Measurements from ENCODE around the gene HECTD2.

Gene HECTD2

GRCh38 chr10:91416339-91416855 lies 6.3 kb downstream of the HECTD2 start:
- DNase-seq (ENCODE audit: extremely low read depth, insufficient read length) = no peak
- Histone ChIP-seq H3K4me3 (replicated peaks; ENCODE audit: low read depth, low read length) (no peak overlapping the region), H3K36me3 (ENCODE audit: control insufficient read depth, insufficient read depth, low read length) (no peaks in the 10 kb centered on the region), H3K27me3 (replicated peaks; ENCODE audit: control insufficient read depth, insufficient read depth, low read length) (no peaks in the 10 kb centered on the region; the same call in 1 of the 2 replicates)
- no peak for TF ChIP-seq CTCF (IDR thresholded peaks at IDR 0.05; ENCODE audit: insufficient read depth, low read length, poor library complexity, severe bottlenecking)

GRCh38 chr10:91418416-91418815 lies 8.3 kb downstream of the HECTD2 start:
- Histone ChIP-seq H3K4me3 (replicated peaks; ENCODE audit: low read depth, low read length) (no peak overlapping the region), H3K36me3 (ENCODE audit: control insufficient read depth, insufficient read depth, low read length) (no peaks in the 10 kb centered on the region), H3K27me3 (replicated peaks; ENCODE audit: control insufficient read depth, insufficient read depth, low read length) (no peaks in the 10 kb centered on the region)
- no peak for DNase-seq (ENCODE audit: extremely low read depth, insufficient read length)
- TF ChIP-seq CTCF (IDR thresholded peaks at IDR 0.05; ENCODE audit: insufficient read depth, low read length, poor library complexity, severe bottlenecking) = no peak

GRCh38 chr10:91420868-91421267 lies 10.7 kb downstream of the HECTD2 start:
- no peak overlapping the region for H3K4me3 ChIP-seq (replicated peaks; ENCODE audit: low read depth, low read length)
- DNase-seq (ENCODE audit: extremely low read depth, insufficient read length) = no peak
- H3K27me3 ChIP-seq (replicated peaks; ENCODE audit: control insufficient read depth, insufficient read depth, low read length) = no peaks in the 10 kb centered on the region
- TF ChIP-seq CTCF (IDR thresholded peaks at IDR 0.05; ENCODE audit: insufficient read depth, low read length, poor library complexity, severe bottlenecking) = no peak
- H3K36me3 ChIP-seq (ENCODE audit: control insufficient read depth, insufficient read depth, low read length) = no peaks in the 10 kb centered on the region

GRCh38 chr10:91422915-91423314 lies 12.8 kb downstream of the HECTD2 start:
- no peak for TF ChIP-seq CTCF (IDR thresholded peaks at IDR 0.05; ENCODE audit: insufficient read depth, low read length, poor library complexity, severe bottlenecking)
- no peak overlapping the region for H3K4me3 ChIP-seq (replicated peaks; ENCODE audit: low read depth, low read length)
- no peaks in the 10 kb centered on the region for H3K27me3 ChIP-seq (replicated peaks; ENCODE audit: control insufficient read depth, insufficient read depth, low read length)
- no peaks in the 10 kb centered on the region for H3K36me3 ChIP-seq (ENCODE audit: control insufficient read depth, insufficient read depth, low read length)
- no peak for DNase-seq (ENCODE audit: extremely low read depth, insufficient read length)

GRCh38 chr10:91424016-91424415 lies 13.9 kb downstream of the HECTD2 start:
- Histone ChIP-seq H3K27me3 (replicated peaks; ENCODE audit: control insufficient read depth, insufficient read depth, low read length) (no peaks in the 10 kb centered on the region), H3K36me3 (ENCODE audit: control insufficient read depth, insufficient read depth, low read length) (no peaks in the 10 kb centered on the region), H3K4me3 (replicated peaks; ENCODE audit: low read depth, low read length) (no peak overlapping the region)
- no peak for TF ChIP-seq CTCF (IDR thresholded peaks at IDR 0.05; ENCODE audit: insufficient read depth, low read length, poor library complexity, severe bottlenecking)
- no peak for DNase-seq (ENCODE audit: extremely low read depth, insufficient read length)

- H3K36me3 ChIP-seq (ENCODE audit: control insufficient read depth, insufficient read depth, low read length) = no peaks in the 10 kb centered on the region
- no peaks in the 10 kb centered on the region; the same call in 1 of the 2 replicates for H3K27me3 ChIP-seq (replicated peaks; ENCODE audit: control insufficient read depth, insufficient read depth, low read length)
- no peak overlapping the region for H3K4me3 ChIP-seq (replicated peaks; ENCODE audit: low read depth, low read length)
- no peak for DNase-seq (ENCODE audit: extremely low read depth, insufficient read length)
- no peak for TF ChIP-seq CTCF (IDR thresholded peaks at IDR 0.05; ENCODE audit: insufficient read depth, low read length, poor library complexity, severe bottlenecking)
Observed at GRCh38 chr10:91432175-91432574, 22.0 kb downstream of the HECTD2 start.

Measured in GM06990 (cell line).